ENCODE results near the gene SUCLG2. TPM values are rescaled to one million over a fixed set of nuclear protein-coding genes. Genes with fewer than 3 reads are reported as not detected.

Gene SUCLG2
- total and polyA plus RNA-seq, 2 of the 4 experiments (the other 2 are of a cell fraction) = 26.8 to 34.6 TPM

- H3K14ac ChIP-seq (replicated peaks; ENCODE audit: low read depth, low read length) = no peak overlapping the region
Measured at GRCh38 chr3:67334588-67334987, 319.8 kb downstream of the SUCLG2 start.

More at GRCh38 chr3:67334588-67334987, 319.8 kb downstream of the SUCLG2 start:
- no peak overlapping the region for H3K27ac ChIP-seq (ENCODE audit: insufficient read depth, low read length)
- in situ Hi-C loops (cut with MboI; ENCODE audit: low sequenced_read_pairs) (loop anchor here (25.0 kb wide), 1 partner anchor 97 kb away; no protein-coding TSS in a partner anchor), intact Hi-C loops (cut with micrococcal nuclease) (no loop called here), dilution Hi-C loops (cut with HindIII; ENCODE audit: low sequenced_read_pairs, unreplicated experiment) (no loop called here)
- H3K9ac ChIP-seq (ENCODE audit: low read depth, low read length) = no peak overlapping the region
- no peak overlapping the region for H3K4me2 ChIP-seq (ENCODE audit: low read depth, low read length)
- H2BK15ac ChIP-seq (ENCODE audit: low read depth, low read length) = no peak overlapping the region
- H3K9me3 ChIP-seq (ENCODE audit: control insufficient read depth, insufficient read depth, low read length) = no peaks in the 10 kb centered on the region
- H3K4me1 ChIP-seq (ENCODE audit: control insufficient read depth, insufficient read depth, low read length) = no peaks in the 10 kb centered on the region
- H3K4me3 ChIP-seq (ENCODE audit: insufficient read depth, low read depth, low read length) = no peak overlapping the region
- no peak overlapping the region for H3K18ac ChIP-seq (ENCODE audit: low read depth, low read length)
- no peak for DNase-seq
- no peaks in the 10 kb centered on the region for H4K20me1 ChIP-seq (ENCODE audit: insufficient read depth, low read length)
- H4K8ac ChIP-seq (ENCODE audit: low read depth in 2 of 2, low read length in 2 of 2) = no peak overlapping the region
- H3K36me3 ChIP-seq (ENCODE audit: control insufficient read depth, insufficient read depth, low read length) = no peaks in the 10 kb centered on the region
- no peak overlapping the region for H4K91ac ChIP-seq (ENCODE audit: insufficient read depth, low read depth, low read length)
- ATAC-seq (ENCODE audit: low read depth) = no peak
- no peak overlapping the region for H2AK9ac ChIP-seq (replicated peaks; ENCODE audit: low read depth, low read length, poor library complexity)
- no peaks in the 10 kb centered on the region for H3K27me3 ChIP-seq (ENCODE audit: control insufficient read depth, insufficient read depth, low read length)
- POLR2A ChIA-PET (ENCODE audit: unreplicated experiment) = no interaction called here
- no peak overlapping the region for H3K23ac ChIP-seq (ENCODE audit: low read depth, low read length)
- TF ChIP-seq MAZ (IDR thresholded peaks at IDR 0.05; ENCODE audit: borderline replicate concordance, low read depth, low read length) (no peak), CTCF (conservative IDR thresholded peaks at IDR 0.05; ENCODE audit: low read depth, low read length) (no peak), CHD1 (IDR thresholded peaks at IDR 0.05; ENCODE audit: low read depth, low read length) (no peak), SMC3 (IDR thresholded peaks at IDR 0.05; ENCODE audit: low read depth, low read length) (no peak), USF2 (IDR thresholded peaks at IDR 0.05; ENCODE audit: low read depth, low read length) (no peak), MXI1 (IDR thresholded peaks at IDR 0.05; ENCODE audit: borderline replicate concordance, low read depth, low read length) (no peak), BHLHE40 (IDR thresholded peaks at IDR 0.05; ENCODE audit: low read depth, low read length) (no peak), MAFK (IDR thresholded peaks at IDR 0.05; ENCODE audit: low read depth, low read length) (no peak), RCOR1 (IDR thresholded peaks at IDR 0.05; ENCODE audit: insufficient replicate concordance, low read length) (no peak), RFX5 (IDR thresholded peaks at IDR 0.05; ENCODE audit: low read depth, low read length) (no peak), CEBPB (IDR thresholded peaks at IDR 0.05; ENCODE audit: low read depth, low read length) (no peak), RAD21 (IDR thresholded peaks at IDR 0.05; ENCODE audit: low read length) (no peak), POLR2A (IDR thresholded peaks at IDR 0.05; ENCODE audit: low read depth, low read length) (no peak)
- H2BK120ac ChIP-seq (ENCODE audit: low read depth, low read length) = no peak overlapping the region
- no peak overlapping the region for H2AFZ ChIP-seq (replicated peaks; ENCODE audit: low read length, poor library complexity)
- H3K79me1 ChIP-seq (ENCODE audit: low read depth in 1 of 2, low read length in 2 of 2) = no peaks in the 10 kb centered on the region
- H2BK5ac ChIP-seq (ENCODE audit: low read depth, low read length, poor library complexity, severe bottlenecking) = no peak overlapping the region
- H2BK20ac ChIP-seq (ENCODE audit: low read depth, low read length) = no peak overlapping the region
- BruUV-seq (replicated peaks) = no TSS peak
- H2AK5ac ChIP-seq (ENCODE audit: low read depth, low read length) = no peak overlapping the region
- CTCF ChIA-PET = no interaction called here
- H3K9me1 ChIP-seq (ENCODE audit: insufficient read depth, low read length) = no peaks in the 10 kb centered on the region
- H3K4ac ChIP-seq (ENCODE audit: low read depth, low read length) = no peak overlapping the region
- H3K56ac ChIP-seq (ENCODE audit: extremely low read depth, insufficient read depth, low read length) = no peak overlapping the region
- H4K5ac ChIP-seq (ENCODE audit: low read depth, low read length) = no peak overlapping the region

All from IMR-90 (cell line).